Bronchial epithelial cell (primary cell): ENCODE data around the gene LSM6. TPM values are rescaled to one million over a fixed set of nuclear protein-coding genes. Genes with fewer than 3 reads are reported as not detected.

Source experiments
- total RNA-seq: library from RNA; depleted of rRNA; stranded (reverse); fragments of >200 nt; gene quantifications from 2 replicates; pipeline ENCODE4 v1.2.1, GENCODE V29; 2014

Gene LSM6
- total RNA-seq, 1 donor from 2014 or later, result 26.3 TPM

Other genes starting within 250 kb of the LSM6 start
- gene ZNF827, start 236.9 kb upstream of the LSM6 start, total RNA-seq, result 2.1 and 3.5 TPM in 2 replicates
- under 0.01 TPM in 1 of 2 replicates, not detected in the other for gene REELD1, start 38.8 kb downstream of the LSM6 start, total RNA-seq